ENCODE results near the gene SHB.
"Not testable (repeated sequence)": the region's sequence is repeated elsewhere in the genome, so short reads cannot be mapped to it uniquely, and the experiment has no call there.

GRCh38 chr9:37909836-37910235, 159.2 kb downstream of the SHB start:
- TF ChIP-seq, protein P1, sequence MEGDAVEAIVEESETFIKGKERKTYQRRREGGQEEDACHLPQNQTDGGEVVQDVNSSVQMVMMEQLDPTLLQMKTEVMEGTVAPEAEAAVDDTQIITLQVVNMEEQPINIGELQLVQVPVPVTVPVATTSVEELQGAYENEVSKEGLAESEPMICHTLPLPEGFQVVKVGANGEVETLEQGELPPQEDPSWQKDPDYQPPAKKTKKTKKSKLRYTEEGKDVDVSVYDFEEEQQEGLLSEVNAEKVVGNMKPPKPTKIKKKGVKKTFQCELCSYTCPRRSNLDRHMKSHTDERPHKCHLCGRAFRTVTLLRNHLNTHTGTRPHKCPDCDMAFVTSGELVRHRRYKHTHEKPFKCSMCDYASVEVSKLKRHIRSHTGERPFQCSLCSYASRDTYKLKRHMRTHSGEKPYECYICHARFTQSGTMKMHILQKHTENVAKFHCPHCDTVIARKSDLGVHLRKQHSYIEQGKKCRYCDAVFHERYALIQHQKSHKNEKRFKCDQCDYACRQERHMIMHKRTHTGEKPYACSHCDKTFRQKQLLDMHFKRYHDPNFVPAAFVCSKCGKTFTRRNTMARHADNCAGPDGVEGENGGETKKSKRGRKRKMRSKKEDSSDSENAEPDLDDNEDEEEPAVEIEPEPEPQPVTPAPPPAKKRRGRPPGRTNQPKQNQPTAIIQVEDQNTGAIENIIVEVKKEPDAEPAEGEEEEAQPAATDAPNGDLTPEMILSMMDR (conservative IDR thresholded peaks at IDR 0.05): not testable (repeated sequence)
- not testable (repeated sequence) for TF ChIP-seq EZH2 (IDR thresholded peaks at IDR 0.05; ENCODE audit: low read depth)
